HepG2 (cell line): ENCODE results near the gene WIPF2. TPM values are rescaled to one million over a fixed set of nuclear protein-coding genes. Genes with fewer than 3 reads are reported as not detected.
A peak's percentile ranks its signal among the peaks of the same experiment; 100 is the strongest.

Source experiments
- ARID2 ChIP-seq: sonication (generic); formaldehyde crosslinking; IDR thresholded peaks from 2 replicates; pipeline ENCODE4 v1.8.1; 2022; ENCODE audit warnings: mild to moderate bottlenecking, missing genetic modification reagents, borderline replicate concordance
- HDAC1 ChIP-seq: sonication (generic); formaldehyde crosslinking; IDR thresholded peaks from 2 replicates; pipeline ENCODE4 v1.5.1; 2020; ENCODE audit warnings: mild to moderate bottlenecking, missing genetic modification reagents
- HMGA1 ChIP-seq: sonication (generic); formaldehyde crosslinking; conservative IDR thresholded peaks from 2 replicates; pipeline ENCODE4 v1.4.0; 2020; ENCODE audit warnings: missing genetic modification reagents
- HNRNPL ChIP-seq: fragments of 200-400 bp; formaldehyde crosslinking; IDR thresholded peaks from 2 replicates; pipeline ENCODE4 v1.6.1; 2017; ENCODE audit warnings: mild to moderate bottlenecking, low read depth, low read length
- JUND ChIP-seq: sonication (generic); formaldehyde crosslinking; IDR thresholded peaks from 2 replicates; pipeline ENCODE4 v1.8.0; 2022; ENCODE audit warnings: mild to moderate bottlenecking, missing genetic modification reagents
- SAFB2 ChIP-seq: sonication (generic); formaldehyde crosslinking; IDR thresholded peaks from 2 replicates; pipeline ENCODE4 v1.5.1; 2020; ENCODE audit warnings: missing genetic modification reagents, low read depth, mild to moderate bottlenecking, borderline replicate concordance
- ZHX2 ChIP-seq, 2 experiments: sonication (generic) in 1 of 2; formaldehyde crosslinking in 1 of 2; IDR thresholded peaks; 2 replicates each; pipeline versions ENCODE4 v1.6.1 to v1.9.0; 2014 to 2022; ENCODE audit warnings: antibody characterized with exemption in 1 of 2, borderline replicate concordance in 1 of 2, inconsistent platforms in 1 of 2, low read depth in 1 of 2, missing genetic modification reagents in 1 of 2
- ZNF281 ChIP-seq: sonication (generic); formaldehyde crosslinking; IDR thresholded peaks from 2 replicates; pipeline ENCODE4 v1.4.0; 2020; ENCODE audit warnings: missing genetic modification reagents, borderline replicate concordance
- ZNF354B ChIP-seq: sonication (generic); formaldehyde crosslinking; IDR thresholded peaks from 2 replicates; pipeline ENCODE4 v1.8.0; 2022; ENCODE audit warnings: mild to moderate bottlenecking, missing genetic modification reagents
- ZNF616 ChIP-seq: sonication (generic); formaldehyde crosslinking; IDR thresholded peaks from 2 replicates; pipeline ENCODE4 v1.5.0; 2020; ENCODE audit warnings: low read depth, mild to moderate bottlenecking, missing genetic modification reagents
- ZNF652 ChIP-seq: IDR thresholded peaks from 2 replicates; pipeline ENCODE4 v1.6.1; 2016; ENCODE audit warnings: low read depth, borderline replicate concordance
- ZNF7 ChIP-seq: IDR thresholded peaks from 2 replicates; pipeline ENCODE4 v1.6.1; 2016; ENCODE audit warnings: missing biosample characterization, missing genetic modification reagents
- ZNF704 ChIP-seq: sonication (generic); formaldehyde crosslinking; IDR thresholded peaks from 2 replicates; pipeline ENCODE4 v1.8.1; 2023; ENCODE audit warnings: mild to moderate bottlenecking, inconsistent platforms, moderate library complexity, missing genetic modification reagents, borderline replicate concordance
- ZNF839 ChIP-seq: sonication (generic); formaldehyde crosslinking; IDR thresholded peaks from 2 replicates; pipeline ENCODE4 v1.4.0; 2020; ENCODE audit warnings: missing genetic modification reagents, mild to moderate bottlenecking, borderline replicate concordance
- polyA plus RNA-seq, 8 experiments: library from polyadenylated mRNA; depleted of rRNA in 3 of 8; stranded (reverse) in 7 of 8; unstranded in 1 of 8; fragments of >200 nt; fragmentation: Illumina TruSeq in 4 of 8; extraction: Trizol in 4 of 8; gene quantifications; 2 replicates each; pipeline versions ENCODE4 v1.2.1 to v1.2.3, GENCODE V29; 2011 to 2016; ENCODE audit warnings: low read depth in 4 of 8, missing spikeins in 1 of 8, mixed read lengths in 1 of 8; ENCODE audit not compliant: insufficient read depth in 1 of 8
- total RNA-seq, 5 experiments: library from RNA; depleted of rRNA; stranded (reverse); fragments of >200 nt; fragmentation: Illumina TruSeq; extraction: Trizol; gene quantifications; 2 replicates each; pipeline ENCODE4 v1.2.3, GENCODE V29; 2016; ENCODE audit warnings: low read depth in 1 of 5
- TF ChIP-seq, protein P1 (sequence below): sonication (generic); formaldehyde crosslinking; IDR thresholded peaks from 2 replicates; pipeline ENCODE4 v1.5.1; 2020; ENCODE audit warnings: missing genetic modification reagents, mild to moderate bottlenecking, borderline replicate concordance
- TF ChIP-seq, protein P2 (sequence below): IDR thresholded peaks from 2 replicates; pipeline ENCODE4 v1.6.1; 2018; ENCODE audit warnings: missing genetic modification reagents, mild to moderate bottlenecking, missing compliant biosample characterization

WIPF2 gene
- total and polyA plus RNA-seq, 2 of the 13 experiments (the other 11 are each of a cell fraction or from before 2014, with no cell fraction given), result 7.2 to 10.8 TPM

DNA sequence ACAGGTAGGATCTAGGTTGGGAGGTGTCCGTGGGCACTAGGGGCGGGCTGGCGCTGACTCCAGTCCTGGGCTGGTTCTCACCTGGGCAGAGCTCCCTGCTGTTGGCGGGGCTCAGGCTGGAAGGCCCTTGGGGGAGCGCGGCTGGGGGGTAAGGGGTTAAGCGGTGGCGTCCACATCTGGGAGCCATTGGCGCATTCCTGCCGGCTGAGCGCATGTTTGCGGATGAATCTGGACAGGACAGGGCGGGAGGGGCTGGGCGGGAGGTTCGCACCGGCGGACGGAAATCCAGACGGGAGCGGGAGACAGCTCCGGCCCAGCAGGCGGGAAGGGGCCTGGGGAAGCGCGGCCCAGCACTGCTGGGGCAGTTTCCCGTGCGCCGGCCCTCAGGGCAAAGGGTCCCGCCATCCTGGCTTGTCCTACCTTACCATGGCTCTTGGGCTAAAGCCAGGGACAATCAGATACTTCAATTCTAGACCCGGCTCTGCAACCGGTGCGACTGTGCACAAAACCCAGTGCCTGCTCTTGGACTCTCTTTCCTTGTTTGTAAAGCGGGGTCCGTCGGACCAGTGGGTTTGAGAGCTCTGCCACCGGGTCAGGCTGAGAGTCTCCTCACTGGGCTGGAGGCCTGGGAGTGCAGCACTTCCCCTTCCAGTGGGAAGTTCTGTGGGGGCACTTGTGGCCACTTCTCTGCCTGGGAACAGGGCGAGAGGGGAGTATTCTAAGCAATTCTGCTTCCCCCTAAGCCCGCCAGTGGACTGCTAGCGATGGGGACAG is 97.7 kb downstream of the WIPF2 start (continued):
- no peak for TF ChIP-seq ZHX2 (IDR thresholded peaks at IDR 0.05; ENCODE audit: low read depth)
- 0 out of 2 replicates have a peak, but pooled peaks have one; percentile 49 for TF ChIP-seq ZHX2 (CRISPR knock-in tag; IDR thresholded peaks at IDR 0.05; ENCODE audit: borderline replicate concordance)
- peak; percentile 98 for TF ChIP-seq ZNF652
- peak; percentile 60 for TF ChIP-seq HDAC1
- no peak for TF ChIP-seq ZNF354B (CRISPR knock-in tag)
- TF ChIP-seq, protein P1, sequence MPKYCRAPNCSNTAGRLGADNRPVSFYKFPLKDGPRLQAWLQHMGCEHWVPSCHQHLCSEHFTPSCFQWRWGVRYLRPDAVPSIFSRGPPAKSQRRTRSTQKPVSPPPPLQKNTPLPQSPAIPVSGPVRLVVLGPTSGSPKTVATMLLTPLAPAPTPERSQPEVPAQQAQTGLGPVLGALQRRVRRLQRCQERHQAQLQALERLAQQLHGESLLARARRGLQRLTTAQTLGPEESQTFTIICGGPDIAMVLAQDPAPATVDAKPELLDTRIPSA, result no peak
- TF ChIP-seq HNRNPL, result peak; percentile 61; the same call in 1 of the 2 replicates
- peak; percentile 76; the same call in 1 of the 2 replicates for TF ChIP-seq JUND (CRISPR knock-in tag)
- no peak for TF ChIP-seq ARID2 (CRISPR knock-in tag)
- TF ChIP-seq ZNF7 (CRISPR knock-in tag), result no peak
- TF ChIP-seq ZNF704, result no peak; the same call in 1 of the 2 replicates
- no peak for TF ChIP-seq ZNF281
- TF ChIP-seq SAFB2 (CRISPR knock-in tag), result no peak; the same call in 1 of the 2 replicates
- TF ChIP-seq HMGA1 (CRISPR knock-in tag), result no peak
- TF ChIP-seq, protein P2, sequence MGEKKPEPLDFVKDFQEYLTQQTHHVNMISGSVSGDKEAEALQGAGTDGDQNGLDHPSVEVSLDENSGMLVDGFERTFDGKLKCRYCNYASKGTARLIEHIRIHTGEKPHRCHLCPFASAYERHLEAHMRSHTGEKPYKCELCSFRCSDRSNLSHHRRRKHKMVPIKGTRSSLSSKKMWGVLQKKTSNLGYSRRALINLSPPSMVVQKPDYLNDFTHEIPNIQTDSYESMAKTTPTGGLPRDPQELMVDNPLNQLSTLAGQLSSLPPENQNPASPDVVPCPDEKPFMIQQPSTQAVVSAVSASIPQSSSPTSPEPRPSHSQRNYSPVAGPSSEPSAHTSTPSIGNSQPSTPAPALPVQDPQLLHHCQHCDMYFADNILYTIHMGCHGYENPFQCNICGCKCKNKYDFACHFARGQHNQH (CRISPR knock-in tag), result peak; percentile 46; the same call in 1 of the 2 replicates
- no peak for TF ChIP-seq ZNF839 (CRISPR knock-in tag)
- TF ChIP-seq ZNF616 (CRISPR knock-in tag), result no peak
